Prostate gland (tissue), 2 donors: ENCODE results near the gene SDR9C7. TPM values are rescaled to one million over a fixed set of nuclear protein-coding genes. Genes with fewer than 3 reads are reported as not detected.
"Not testable (repeated sequence)": the region's sequence is repeated elsewhere in the genome, so short reads cannot be mapped to it uniquely, and the experiment has no call there.

ENCODE experiments used
- DNase-seq: peaks from one replicate; pipeline ENCODE4 v3.0.0-alpha.2; 2019; ENCODE audit warnings: low spot score
- H3K27ac ChIP-seq, 2 donors: fragments of 200-600 bp; sonication (generic); 2 replicates each; pipeline ENCODE4 v1.5.1; 2017 to 2019
- H3K27me3 ChIP-seq: fragments of 200-600 bp; sonication (generic); replicated peaks from 2 replicates; pipeline ENCODE4 v1.5.1; 2019; ENCODE audit not compliant: insufficient read depth
- H3K36me3 ChIP-seq, 2 donors: fragments of 200-600 bp; sonication (generic); 1 replicate in 1 of 2; 2 replicates in 1 of 2; pipeline versions ENCODE4 v1.5.1 to v1.8.1; 2017 to 2019
- H3K4me1 ChIP-seq: fragments of 200-600 bp; sonication (generic); replicated peaks from 2 replicates; pipeline ENCODE4 v1.5.1; 2019
- H3K4me3 ChIP-seq, 2 donors: fragments of 200-600 bp; sonication (generic); 2 replicates each; pipeline ENCODE4 v1.5.1; 2017 to 2019
- H3K9me3 ChIP-seq: fragments of 200-600 bp; sonication (generic); 2 replicates; pipeline ENCODE4 v1.5.1; 2017
- POLR2A ChIP-seq: fragments of 450-650 bp; IDR thresholded peaks from one replicate; pipeline ENCODE4 v1.6.1; 2016; ENCODE audit warnings: antibody characterized with exemption, mild to moderate bottlenecking
- POLR2AphosphoS5 ChIP-seq: sonication (generic); formaldehyde crosslinking; IDR thresholded peaks from one replicate; pipeline ENCODE4 v1.6.1; 2017; ENCODE audit warnings: antibody characterized with exemption
- WGBS: methylation state at CpG from one replicate; pipeline ENCODE4 v1.1.5; 2018; 5-methylcytosine and 5-hydroxymethylcytosine counted together
- intact Hi-C: fragments of 100-400 bp; cut with DNase I; formaldehyde crosslinking; loops from one replicate; pipeline ENCODE4 v1.14.2; 2022
- total RNA-seq, 2 donors: library from RNA; depleted of rRNA; stranded (reverse); fragments of >200 nt; gene quantifications; one replicate each; pipeline ENCODE4 v1.1.0, GENCODE V29; 2016
- TF ChIP-seq, protein P1 (sequence below), 4 experiments: fragments of 200-600 bp in 2 of 4; fragments of 450-650 bp in 2 of 4; sonication (generic) in 2 of 4; IDR thresholded peaks; 1 replicate in 3 of 4; 2 replicates in 1 of 4; pipeline ENCODE4 v1.5.1; 2016 to 2019; ENCODE audit warnings: antibody characterized with exemption in 4 of 4, mild to moderate bottlenecking in 2 of 4, moderate library complexity in 2 of 4

SDR9C7 gene
- total RNA-seq, 2 donors from 2014 or later = 1.1 TPM; not detected in 1

GRCh38 chr12:56898938-56899337, 35.3 kb downstream of the SDR9C7 start:
- H3K27ac ChIP-seq = no peak overlapping the region
- no peak for TF ChIP-seq POLR2A
- no peak for TF ChIP-seq POLR2AphosphoS5
- TF ChIP-seq, protein P1, sequence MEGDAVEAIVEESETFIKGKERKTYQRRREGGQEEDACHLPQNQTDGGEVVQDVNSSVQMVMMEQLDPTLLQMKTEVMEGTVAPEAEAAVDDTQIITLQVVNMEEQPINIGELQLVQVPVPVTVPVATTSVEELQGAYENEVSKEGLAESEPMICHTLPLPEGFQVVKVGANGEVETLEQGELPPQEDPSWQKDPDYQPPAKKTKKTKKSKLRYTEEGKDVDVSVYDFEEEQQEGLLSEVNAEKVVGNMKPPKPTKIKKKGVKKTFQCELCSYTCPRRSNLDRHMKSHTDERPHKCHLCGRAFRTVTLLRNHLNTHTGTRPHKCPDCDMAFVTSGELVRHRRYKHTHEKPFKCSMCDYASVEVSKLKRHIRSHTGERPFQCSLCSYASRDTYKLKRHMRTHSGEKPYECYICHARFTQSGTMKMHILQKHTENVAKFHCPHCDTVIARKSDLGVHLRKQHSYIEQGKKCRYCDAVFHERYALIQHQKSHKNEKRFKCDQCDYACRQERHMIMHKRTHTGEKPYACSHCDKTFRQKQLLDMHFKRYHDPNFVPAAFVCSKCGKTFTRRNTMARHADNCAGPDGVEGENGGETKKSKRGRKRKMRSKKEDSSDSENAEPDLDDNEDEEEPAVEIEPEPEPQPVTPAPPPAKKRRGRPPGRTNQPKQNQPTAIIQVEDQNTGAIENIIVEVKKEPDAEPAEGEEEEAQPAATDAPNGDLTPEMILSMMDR (IDR thresholded peaks at IDR 0.05) = no peak
- H3K4me3 ChIP-seq = no peak overlapping the region
- H3K27me3 ChIP-seq = no peaks in the 10 kb centered on the region
- WGBS = 80% methylated on average over 1 of the region's 1 CpG
- H3K9me3 ChIP-seq = no peaks in the 10 kb centered on the region
- no peak for DNase-seq
- H3K36me3 ChIP-seq = no peaks in the 10 kb centered on the region
- H3K4me1 ChIP-seq = no peaks in the 10 kb centered on the region
- intact Hi-C loops = no loop called here

GRCh38 chr12:56897844-56898361, 36.3 kb downstream of the SDR9C7 start:
- no peaks in the 10 kb centered on the region for H3K9me3 ChIP-seq
- H3K4me3 ChIP-seq = no peak overlapping the region
- no peaks in the 10 kb centered on the region for H3K36me3 ChIP-seq
- intact Hi-C loops = no loop called here
- H3K27ac ChIP-seq = no peak overlapping the region
- peak; percentile 71 for DNase-seq
- H3K4me1 ChIP-seq = no peaks in the 10 kb centered on the region
- H3K27me3 ChIP-seq = no peaks in the 10 kb centered on the region
- no peak for TF ChIP-seq POLR2A
- TF ChIP-seq, protein P1 (IDR thresholded peaks at IDR 0.05) = no peak
- TF ChIP-seq POLR2AphosphoS5 = peak; percentile 79

DNA sequence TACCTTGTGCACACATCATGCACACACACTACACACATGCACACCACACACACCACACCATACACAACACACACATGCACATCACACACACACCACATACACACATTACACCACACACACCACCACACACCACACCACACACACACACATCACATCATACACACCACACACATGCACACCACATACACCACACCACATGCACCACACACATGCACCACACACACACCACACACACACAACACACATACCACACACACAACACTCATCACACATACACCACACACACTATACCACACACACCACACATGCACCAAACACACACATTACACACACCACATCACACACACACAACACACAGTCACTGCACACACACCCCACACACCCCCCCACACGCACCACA, 38.1 kb downstream of the SDR9C7 start:
- H3K4me1 ChIP-seq = no peaks in the 10 kb centered on the region
- no peak for DNase-seq
- no peaks in the 10 kb centered on the region for H3K9me3 ChIP-seq
- WGBS = 85% methylated on average over 1 of the region's 1 CpG
- no peaks in the 10 kb centered on the region for H3K27me3 ChIP-seq
- intact Hi-C loops = no loop called here
- H3K4me3 ChIP-seq = no peak overlapping the region
- no peak overlapping the region for H3K27ac ChIP-seq
- H3K36me3 ChIP-seq = no peaks in the 10 kb centered on the region
- TF ChIP-seq, protein P1 (IDR thresholded peaks at IDR 0.05) = no peak
- TF ChIP-seq POLR2A = no peak
- no peak for TF ChIP-seq POLR2AphosphoS5

DNA sequence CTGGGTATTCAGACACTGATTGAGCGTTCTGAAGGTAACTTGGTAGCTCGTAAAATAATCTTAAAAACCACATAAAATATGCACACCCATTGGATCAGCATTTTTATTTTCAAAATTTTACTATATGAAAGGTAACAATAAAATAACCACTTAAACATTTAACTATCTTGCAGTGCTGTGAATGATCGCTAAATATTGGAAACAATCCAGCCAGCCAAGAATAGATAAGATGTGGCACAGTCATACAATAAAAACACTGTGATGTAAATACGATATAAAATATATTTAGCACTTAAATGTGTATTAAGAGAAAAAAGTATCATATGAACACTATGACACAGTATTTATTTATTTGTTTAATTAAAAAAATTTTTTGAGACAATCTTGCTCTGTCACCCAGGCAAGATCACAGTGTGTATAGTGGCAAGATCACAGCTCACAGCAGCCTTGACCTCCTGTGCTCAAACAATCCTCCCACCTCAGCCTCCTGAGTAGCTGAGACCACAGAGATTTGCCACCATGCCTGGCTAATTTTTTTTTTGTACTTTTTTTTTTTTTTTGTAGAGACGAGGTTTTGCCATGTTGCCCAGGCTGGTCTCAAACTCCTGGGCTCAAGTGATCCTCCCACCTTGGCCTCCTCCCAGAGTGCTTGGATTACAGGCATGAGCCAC, 39.4 kb downstream of the SDR9C7 start:
- WGBS = 25% methylated on average over 5 of the region's 5 CpGs

DNA sequence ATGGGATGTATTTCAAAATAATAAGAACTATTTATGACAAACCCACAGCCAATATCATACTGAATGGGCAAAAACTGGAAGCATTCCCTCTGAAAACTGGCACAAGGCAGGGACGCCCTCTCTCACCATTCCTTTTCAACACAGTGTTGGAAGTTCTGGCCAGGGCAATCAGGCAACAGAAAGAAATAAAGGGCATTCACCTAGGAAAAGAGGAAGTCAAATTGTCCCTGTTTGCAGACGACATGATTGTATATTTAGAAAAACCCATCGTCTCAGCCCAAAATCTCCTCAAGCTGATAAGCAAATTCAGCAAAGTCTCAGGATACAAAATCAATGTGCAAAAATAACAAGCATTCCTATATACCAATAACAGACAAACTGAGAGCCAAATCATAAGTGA, 42.3 kb downstream of the SDR9C7 start:
- H3K4me1 ChIP-seq, H3K36me3 ChIP-seq, intact Hi-C loops, DNase-seq, H3K9me3 ChIP-seq, H3K27ac ChIP-seq, H3K27me3 ChIP-seq, H3K4me3 ChIP-seq: not testable (repeated sequence)
- WGBS = 87% methylated on average over 3 of the region's 3 CpGs

More for the DNA sequence above, 39.4 kb downstream of the SDR9C7 start:
- Histone ChIP-seq H3K4me1 (no peaks in the 10 kb centered on the region), H3K36me3 (no peaks in the 10 kb centered on the region), H3K27me3 (no peaks in the 10 kb centered on the region), H3K4me3 (no peak overlapping the region), H3K9me3 (no peaks in the 10 kb centered on the region), H3K27ac (no peak overlapping the region)
- no peak for DNase-seq
- no peak for TF ChIP-seq POLR2AphosphoS5
- TF ChIP-seq, protein P1 (IDR thresholded peaks at IDR 0.05) = no peak
- no peak for TF ChIP-seq POLR2A
- intact Hi-C loops = no loop called here
